Subcutaneous abdominal adipose tissue (tissue), 5 donors: Measurements from ENCODE around the gene CMIP.

Source experiments
- H3K27ac ChIP-seq: one replicate; pipeline ENCODE4 v1.7.0; 2013; ENCODE audit warnings: low read depth, mild to moderate bottlenecking, inconsistent platforms, low read length, moderate library complexity
- H3K27me3 ChIP-seq, 5 donors: one replicate each; pipeline ENCODE4 v1.7.0; 2013; ENCODE audit warnings: low read length in 5 of 5, inconsistent platforms in 1 of 5; ENCODE audit not compliant: control insufficient read depth in 5 of 5, insufficient read depth in 4 of 5
- H3K36me3 ChIP-seq, 5 donors: one replicate each; pipeline ENCODE4 v1.7.0; 2013; ENCODE audit warnings: low read length in 5 of 5; ENCODE audit not compliant: control insufficient read depth in 5 of 5, insufficient read depth in 5 of 5
- H3K4me1 ChIP-seq, 5 donors: one replicate each; pipeline ENCODE4 v1.7.0; 2013; ENCODE audit warnings: low read length in 5 of 5, mild to moderate bottlenecking in 3 of 5, moderate library complexity in 1 of 5; ENCODE audit not compliant: control insufficient read depth in 5 of 5, insufficient read depth in 5 of 5
- H3K4me3 ChIP-seq, 5 donors: one replicate each; pipeline ENCODE4 v1.7.0; 2013; ENCODE audit warnings: low read length in 5 of 5, low read depth in 1 of 5
- H3K9ac ChIP-seq, 5 donors: one replicate each; pipeline ENCODE4 v1.7.0; 2013; ENCODE audit warnings: low read length in 5 of 5, mild to moderate bottlenecking in 4 of 5, moderate library complexity in 3 of 5
- H3K9me3 ChIP-seq, 5 donors: one replicate each; pipeline ENCODE4 v1.7.0; 2013; ENCODE audit warnings: low read length in 5 of 5; ENCODE audit not compliant: control insufficient read depth in 5 of 5
- donor health status: healthy.
- donor health status: healthy.
- donor health status: healthy.
- donor health status: healthy.
- donor health status: healthy.

CMIP gene

DNA sequence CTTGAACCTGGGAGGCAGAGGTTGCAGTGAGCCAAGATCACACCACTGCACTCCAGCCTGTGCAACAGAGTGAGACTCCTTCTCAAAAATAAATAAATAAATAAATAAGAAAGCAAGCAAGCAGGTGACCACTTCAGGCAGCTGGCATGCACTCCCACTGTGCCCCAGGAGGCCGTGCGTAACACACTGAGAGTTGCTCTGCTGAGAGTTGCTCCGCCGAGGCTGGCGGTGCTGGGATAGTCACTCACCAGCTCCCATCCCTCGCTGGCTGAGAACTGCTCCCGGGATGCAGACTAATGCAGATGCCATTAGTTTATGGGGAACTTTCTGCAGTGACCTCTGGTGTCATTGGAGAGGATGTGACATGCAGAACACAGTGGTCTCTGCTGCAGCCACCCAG lies 228.8 kb downstream of the CMIP start:
- Histone ChIP-seq H3K9me3 (no peaks in the 10 kb centered on the region), H3K4me1 (peaks cover 0 to 12% (median 0%) of the 10 kb centered on the region in 5 donors), H3K36me3 (peaks cover 0 to 81% (median 61%) of the 10 kb centered on the region in 5 donors), H3K27ac (no peak overlapping the region), H3K4me3 (no peak overlapping the region), H3K9ac (no peak overlapping the region), H3K27me3 (no peaks in the 10 kb centered on the region)

DNA sequence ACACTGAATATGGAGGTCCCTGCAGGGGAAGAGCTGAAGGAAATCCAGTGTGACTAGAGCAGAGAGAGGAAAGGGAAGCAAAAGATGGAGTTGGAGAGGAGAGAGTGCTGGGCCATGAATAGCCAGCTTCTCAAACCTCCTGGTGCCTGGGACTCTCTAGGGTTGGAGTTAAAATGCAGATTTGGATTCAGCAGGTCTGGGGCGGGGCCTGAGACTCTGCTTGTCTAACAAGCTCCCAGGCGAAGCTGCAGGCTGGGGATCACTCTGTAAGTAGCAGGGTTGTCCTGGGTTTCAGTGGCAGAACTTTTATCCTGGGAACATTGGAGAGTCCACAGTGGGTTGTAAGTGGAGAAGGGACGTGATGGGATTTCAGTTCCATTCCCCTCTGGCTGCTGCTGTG lies 231.1 kb downstream of the CMIP start:
- Histone ChIP-seq H3K4me3 (no peak overlapping the region), H3K4me1 (peaks cover 0 to 35% (median 8%) of the 10 kb centered on the region in 5 donors), H3K27me3 (no peaks in the 10 kb centered on the region), H3K27ac (no peak overlapping the region), H3K36me3 (peaks cover 0 to 90% (median 67%) of the 10 kb centered on the region in 5 donors), H3K9ac (no peak overlapping the region), H3K9me3 (no peaks in the 10 kb centered on the region)

DNA sequence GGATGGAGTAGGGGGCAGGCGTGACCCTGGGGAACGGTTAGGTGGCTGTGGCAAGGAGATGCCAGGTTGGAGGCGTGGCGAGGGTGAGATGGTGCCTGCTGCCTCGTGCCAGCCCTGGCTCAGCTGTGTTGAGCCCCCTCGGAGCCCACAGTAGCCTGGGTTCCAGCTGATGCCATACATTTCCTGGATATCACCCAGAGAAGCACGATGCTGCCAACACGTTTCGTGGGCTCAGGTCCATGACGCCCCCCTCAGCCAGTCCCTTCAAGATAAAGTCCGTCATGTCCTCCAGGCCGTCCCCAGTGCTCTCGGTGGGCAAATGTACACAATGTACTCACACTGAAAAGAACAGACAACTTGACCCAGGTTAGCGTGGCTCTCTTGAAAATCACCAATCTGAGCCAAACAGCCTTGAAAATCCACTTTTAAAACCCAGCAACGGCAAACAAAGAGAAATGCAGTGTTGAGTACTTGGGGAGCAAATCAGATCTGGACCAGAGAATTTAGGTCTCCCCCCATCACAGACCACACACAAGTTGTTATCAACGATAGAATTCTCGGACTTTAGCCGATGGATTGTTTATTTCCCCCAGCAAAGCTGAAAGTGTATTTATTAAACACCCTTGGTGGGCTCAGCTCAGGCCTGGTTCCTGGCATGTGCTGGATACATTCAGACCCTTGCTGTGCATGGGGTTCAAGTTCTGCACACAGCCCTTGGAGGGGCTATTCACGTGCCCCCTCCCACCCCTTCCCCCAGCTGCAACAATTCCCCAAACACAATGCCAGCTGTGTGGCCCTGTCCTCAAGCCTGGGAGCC lies 231.7 kb downstream of the CMIP start:
- H3K4me1 ChIP-seq = peaks cover 0 to 38% (median 8%) of the 10 kb centered on the region in 5 donors
- no peak overlapping the region for H3K27ac ChIP-seq
- H3K4me3 ChIP-seq = no peak overlapping the region
- no peaks in the 10 kb centered on the region for H3K27me3 ChIP-seq
- H3K36me3 ChIP-seq = peaks cover 0 to 91% (median 70%) of the 10 kb centered on the region in 5 donors
- H3K9ac ChIP-seq = no peak overlapping the region
- H3K9me3 ChIP-seq = no peaks in the 10 kb centered on the region

DNA sequence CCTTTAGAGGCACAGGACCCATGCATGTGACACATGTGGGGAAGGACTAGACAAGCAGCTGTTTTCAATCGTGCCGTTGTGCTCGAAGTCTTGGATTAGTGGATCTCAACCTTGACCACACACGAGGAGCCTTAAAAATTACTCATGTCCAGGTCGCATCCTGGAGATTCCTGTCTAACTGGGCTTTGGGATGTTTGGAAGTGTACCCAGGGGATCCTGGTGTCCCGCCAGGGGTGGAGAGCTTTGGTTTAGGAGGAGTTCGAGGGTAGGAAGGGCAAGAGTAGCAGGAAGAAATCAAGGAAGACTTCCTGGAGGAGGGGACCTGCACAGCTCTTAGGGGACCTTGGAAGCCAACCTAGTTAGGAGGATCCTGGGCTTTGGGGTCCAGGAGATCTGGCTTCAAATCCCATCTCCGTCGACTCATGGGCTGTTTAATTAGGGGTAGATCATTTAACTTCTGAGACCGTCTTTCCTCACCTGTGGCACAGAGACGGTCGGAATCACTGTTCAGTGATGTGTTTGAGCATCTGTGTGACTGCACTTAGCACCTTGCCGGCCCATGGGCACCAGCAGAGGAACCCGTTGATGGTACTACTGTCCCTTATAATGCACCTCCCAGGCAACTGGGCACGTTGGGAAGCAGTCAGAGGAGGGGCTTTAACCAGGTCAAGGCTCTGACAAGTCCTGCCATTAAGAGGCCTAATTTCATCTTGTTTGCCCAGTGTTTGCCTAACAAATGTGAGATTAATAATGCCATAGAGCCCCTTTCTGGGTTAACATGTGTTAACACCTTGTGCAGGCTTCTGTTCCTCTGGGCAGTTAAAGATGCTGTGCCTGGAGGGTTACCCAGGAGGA lies 232.5 kb downstream of the CMIP start:
- no peak overlapping the region for H3K4me3 ChIP-seq
- no peaks in the 10 kb centered on the region for H3K27me3 ChIP-seq
- peaks cover 0 to 88% (median 67%) of the 10 kb centered on the region in 5 donors for H3K36me3 ChIP-seq
- H3K9me3 ChIP-seq = no peaks in the 10 kb centered on the region
- no peak overlapping the region for H3K27ac ChIP-seq
- no peak overlapping the region for H3K9ac ChIP-seq
- H3K4me1 ChIP-seq = peaks cover 0 to 38% (median 8%) of the 10 kb centered on the region in 5 donors

DNA sequence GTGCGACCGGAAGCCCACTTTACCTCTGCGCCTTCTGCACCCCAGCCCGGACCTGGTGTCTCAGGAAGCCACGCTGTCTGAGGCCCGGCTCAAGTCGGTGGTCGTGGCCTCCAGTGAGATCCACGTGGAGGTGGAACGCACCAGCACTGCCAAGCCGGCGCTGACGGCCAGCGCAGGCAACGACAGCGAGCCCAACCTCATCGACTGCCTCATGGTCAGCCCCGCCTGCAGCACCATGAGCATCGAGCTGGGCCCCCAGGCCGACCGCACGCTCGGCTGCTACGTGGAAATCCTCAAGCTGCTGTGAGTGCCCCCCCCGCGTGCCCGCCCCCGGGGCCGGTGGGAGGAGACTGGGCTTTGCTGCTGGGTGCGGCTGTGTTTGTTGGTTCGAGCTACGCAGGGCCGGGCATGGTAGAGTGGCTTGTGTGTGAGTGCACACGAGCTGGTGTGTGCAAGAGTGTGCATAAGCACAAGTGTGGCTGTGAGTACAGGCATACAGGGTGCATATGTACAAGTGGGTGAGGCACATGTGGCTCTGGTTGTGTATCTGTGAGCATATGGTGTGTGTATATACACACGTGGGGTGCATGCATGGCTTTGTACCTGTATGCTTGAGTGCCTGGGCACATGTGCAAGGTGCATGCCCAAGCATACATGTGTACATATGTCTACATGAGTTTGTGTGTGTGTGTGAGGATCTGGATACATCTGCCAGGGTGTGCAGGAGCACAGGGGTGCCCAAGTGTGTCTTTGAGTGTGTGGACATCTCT lies 233.9 kb downstream of the CMIP start:
- H3K36me3 ChIP-seq = peaks cover 0 to 76% (median 57%) of the 10 kb centered on the region in 5 donors
- no peaks in the 10 kb centered on the region for H3K9me3 ChIP-seq
- H3K27me3 ChIP-seq = no peaks in the 10 kb centered on the region
- H3K27ac ChIP-seq = no peak overlapping the region
- H3K4me1 ChIP-seq = peaks cover 0 to 38% (median 8%) of the 10 kb centered on the region in 5 donors
- H3K4me3 ChIP-seq = no peak overlapping the region
- no peak overlapping the region for H3K9ac ChIP-seq

DNA sequence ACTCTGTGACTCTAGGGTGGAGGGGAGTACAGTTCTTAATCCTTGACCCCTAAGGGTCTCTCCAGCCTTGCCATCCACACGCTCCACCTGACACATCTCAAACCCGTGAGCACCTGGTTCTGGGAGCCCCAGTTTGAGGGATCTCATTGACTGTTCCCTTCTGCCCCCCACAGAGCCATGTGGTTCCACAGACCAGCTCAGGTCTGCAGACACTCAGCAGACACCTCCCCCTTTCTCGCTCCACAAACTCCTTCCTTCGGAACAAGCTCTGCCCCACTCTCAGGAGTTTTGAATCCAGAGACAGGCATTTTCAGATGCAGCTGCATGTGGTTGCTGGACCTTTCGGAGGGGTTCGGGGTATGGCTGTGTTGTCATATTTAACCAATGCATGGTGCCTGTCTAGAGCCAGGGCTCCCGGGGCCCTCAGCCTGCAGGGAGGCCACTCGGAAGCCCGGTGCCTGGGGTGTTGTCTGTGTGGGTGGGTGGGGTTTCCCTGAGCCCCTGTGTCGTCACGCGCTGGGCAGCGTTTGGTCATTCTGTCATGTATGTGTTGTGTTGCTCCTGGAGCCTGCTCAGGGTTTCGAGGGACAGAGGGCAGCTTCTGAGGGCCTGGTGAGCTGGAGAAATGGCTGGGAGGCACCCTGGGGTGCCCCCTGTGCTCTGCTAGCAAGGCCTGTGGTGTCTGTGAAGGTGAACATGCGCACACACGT lies 235.3 kb downstream of the CMIP start:
- Histone ChIP-seq H3K4me1 (peaks cover 0 to 38% (median 8%) of the 10 kb centered on the region in 5 donors), H3K9ac (no peak overlapping the region)

DNA sequence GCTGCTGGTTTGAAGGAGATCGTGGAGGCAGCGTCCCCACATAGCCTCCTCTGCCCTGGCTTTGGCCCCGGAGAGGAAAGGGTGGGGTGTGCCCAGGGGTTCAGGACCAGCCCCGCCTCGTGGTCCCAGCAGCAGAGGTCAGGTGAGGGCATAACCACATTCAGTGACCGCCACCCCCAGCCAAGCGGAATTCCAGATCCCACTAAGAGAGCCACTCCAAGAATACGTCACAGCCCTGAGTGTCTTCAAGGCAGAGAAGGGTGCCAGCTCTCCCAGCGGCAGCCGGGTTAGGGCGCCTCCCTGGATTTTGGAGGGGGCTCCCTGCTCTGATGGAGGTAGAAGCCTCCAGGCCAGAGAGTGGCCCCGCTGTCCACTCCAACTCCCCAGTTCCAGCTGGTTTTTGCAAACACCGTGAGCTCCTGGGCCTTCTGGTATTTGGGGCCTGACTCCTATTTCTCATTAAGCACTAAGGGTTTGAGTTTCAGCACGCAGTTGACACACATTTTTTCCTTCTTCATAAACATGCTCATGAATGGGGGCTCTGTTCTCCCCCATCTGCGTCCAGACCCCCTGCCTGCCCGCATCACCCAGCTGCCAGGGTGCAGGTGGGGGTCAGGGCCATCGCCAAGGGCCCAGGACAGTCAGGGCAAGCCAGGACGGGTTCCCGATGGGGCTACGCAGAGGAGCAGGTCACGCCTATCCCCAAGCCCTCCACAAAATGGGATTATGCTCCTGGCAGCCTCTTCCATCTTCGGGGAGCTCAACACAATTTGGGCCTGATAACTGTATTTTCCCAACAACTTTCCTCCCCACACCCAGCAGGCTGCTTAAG lies 236.1 kb downstream of the CMIP start:
- Histone ChIP-seq H3K4me1 (peaks cover 0 to 38% (median 8%) of the 10 kb centered on the region in 5 donors), H3K9me3 (no peaks in the 10 kb centered on the region), H3K4me3 (no peak overlapping the region), H3K36me3 (peaks cover 0 to 58% (median 44%) of the 10 kb centered on the region in 5 donors), H3K9ac (no peak overlapping the region), H3K27me3 (no peaks in the 10 kb centered on the region), H3K27ac (no peak overlapping the region)

More for the DNA sequence above, 235.3 kb downstream of the CMIP start:
- H3K4me3 ChIP-seq = no peak overlapping the region
- no peaks in the 10 kb centered on the region for H3K27me3 ChIP-seq
- H3K27ac ChIP-seq = no peak overlapping the region
- H3K36me3 ChIP-seq = peaks cover 0 to 65% (median 49%) of the 10 kb centered on the region in 5 donors
- no peaks in the 10 kb centered on the region for H3K9me3 ChIP-seq

DNA sequence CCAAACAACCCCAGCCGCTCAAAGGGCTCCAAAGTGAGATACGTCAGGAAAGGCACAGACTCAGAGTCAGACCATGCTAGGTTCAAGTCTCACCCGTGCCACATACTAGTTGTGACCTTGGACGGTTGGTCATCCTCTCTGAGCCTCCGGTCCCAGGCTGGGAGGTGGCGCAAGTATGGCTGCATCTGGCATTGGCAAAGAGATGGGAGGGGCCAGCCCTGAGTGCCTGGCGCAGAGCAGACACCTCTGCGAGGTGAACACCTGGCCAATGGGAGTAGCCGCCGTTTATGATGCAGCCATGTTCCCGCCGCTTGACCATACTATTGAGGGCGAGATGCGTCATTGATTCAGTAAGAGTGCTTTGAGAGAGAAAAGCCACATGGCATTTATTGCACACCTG lies 236.7 kb downstream of the CMIP start:
- Histone ChIP-seq H3K9ac (no peak overlapping the region), H3K27ac (no peak overlapping the region), H3K4me3 (no peak overlapping the region), H3K27me3 (no peaks in the 10 kb centered on the region), H3K9me3 (no peaks in the 10 kb centered on the region), H3K36me3 (peaks cover 0 to 57% (median 39%) of the 10 kb centered on the region in 5 donors), H3K4me1 (peaks cover 0 to 38% (median 8%) of the 10 kb centered on the region in 5 donors)
